ENCODE results near the gene PGM2.

The PGM2 gene

DNA sequence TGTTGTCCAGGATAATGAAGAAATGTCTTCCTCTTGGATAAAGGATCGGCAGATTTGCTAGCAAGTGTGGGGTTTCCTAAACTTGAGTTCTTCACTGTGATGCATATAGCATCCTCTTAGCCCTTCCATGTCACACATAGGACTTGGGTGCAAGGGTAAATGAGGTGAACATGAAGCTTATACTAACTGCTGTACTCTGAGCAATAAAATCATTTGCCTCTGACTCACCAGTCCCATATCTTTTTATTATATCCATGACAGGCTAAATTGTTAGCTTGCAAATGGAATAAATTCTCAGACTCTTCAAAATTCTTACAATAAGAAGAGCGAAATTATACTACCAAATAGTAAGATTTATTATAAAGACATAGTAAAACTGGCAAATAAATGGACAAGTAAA, 49.7 kb downstream of the PGM2 start:
- TF ChIP-seq NFIC (IDR thresholded peaks at IDR 0.05) (no peak), EP300 (IDR thresholded peaks at IDR 0.05; ENCODE audit: borderline replicate concordance) (no peak), RAD21 (IDR thresholded peaks at IDR 0.05; ENCODE audit: low read depth) (no peak), TAF1 (IDR thresholded peaks at IDR 0.05; ENCODE audit: low read depth) (no peak), CEBPB (IDR thresholded peaks at IDR 0.05) (no peak)

- no peak for TF ChIP-seq CREB1 (IDR thresholded peaks at IDR 0.05; ENCODE audit: low read depth)
- TF ChIP-seq RAD21 (IDR thresholded peaks at IDR 0.05; ENCODE audit: low read depth) = no peak
- TF ChIP-seq CEBPB (IDR thresholded peaks at IDR 0.05) = no peak
- TF ChIP-seq EGR1 (IDR thresholded peaks at IDR 0.05) = no peak
These were observed 52.9 kb downstream of the PGM2 start for GRCh38 chr4:37879365-37879764.

DNA sequence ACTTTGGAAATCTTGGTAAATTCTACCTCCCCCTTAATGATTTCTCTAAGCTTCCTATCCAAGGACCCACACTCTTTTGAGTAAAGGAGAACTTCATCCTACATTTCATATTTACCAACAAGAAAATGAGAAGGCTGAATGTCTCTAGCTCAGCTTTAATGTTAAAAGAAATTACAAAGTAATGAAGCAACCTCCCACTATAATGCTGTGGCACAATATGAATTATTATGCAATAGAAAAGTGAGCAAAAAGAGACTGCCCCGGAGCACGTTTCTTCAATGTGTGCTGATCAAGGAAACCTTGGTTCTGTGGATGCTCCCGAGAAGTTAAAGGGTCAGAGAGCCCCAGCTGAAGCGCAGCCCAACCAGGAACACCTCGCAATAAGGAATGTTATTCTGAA, 55.3 kb downstream of the PGM2 start:
- TF ChIP-seq ZBTB7A (IDR thresholded peaks at IDR 0.05; ENCODE audit: low read depth) (no peak), YY1 (IDR thresholded peaks at IDR 0.05; ENCODE audit: low read depth) (no peak), TCF12 (IDR thresholded peaks at IDR 0.05; ENCODE audit: low read depth) (no peak), NFIC (IDR thresholded peaks at IDR 0.05) (no peak), TEAD4 (IDR thresholded peaks at IDR 0.05) (no peak)

DNA sequence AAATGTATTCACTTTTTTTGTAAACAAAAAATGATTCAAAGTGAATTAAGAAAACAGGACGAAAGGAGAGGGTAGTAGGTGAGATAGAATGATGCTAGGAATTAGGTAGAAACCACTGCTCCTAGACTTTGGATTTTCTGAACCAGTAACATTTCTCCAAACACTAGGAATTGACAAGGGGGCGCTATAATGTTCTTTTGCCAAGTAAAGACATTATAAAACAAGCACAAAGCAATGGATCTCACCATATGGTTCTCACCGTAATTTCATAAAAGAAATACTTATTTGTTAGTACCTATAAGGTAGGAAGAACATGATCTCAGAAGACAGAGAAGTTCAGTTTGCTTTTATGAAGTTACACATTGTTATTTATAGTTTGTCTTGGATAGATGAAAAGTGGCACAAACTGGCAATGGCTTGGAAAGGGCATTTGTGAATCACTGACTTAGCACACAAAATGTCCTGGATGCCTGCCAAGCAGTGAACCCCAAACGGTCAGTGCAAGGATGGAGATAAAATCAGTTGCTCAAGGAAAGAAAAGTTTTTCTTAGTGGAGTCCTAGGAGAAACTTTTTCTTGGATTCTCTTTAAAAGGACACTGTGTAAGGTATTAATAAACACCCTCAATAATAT, 56.3 kb downstream of the PGM2 start:
- TF ChIP-seq NFIC (IDR thresholded peaks at IDR 0.05) (no peak), YY1 (IDR thresholded peaks at IDR 0.05; ENCODE audit: low read depth) (no peak), ZBTB7A (IDR thresholded peaks at IDR 0.05; ENCODE audit: low read depth) (no peak), CEBPB (IDR thresholded peaks at IDR 0.05) (no peak), EGR1 (IDR thresholded peaks at IDR 0.05) (no peak), RAD21 (IDR thresholded peaks at IDR 0.05; ENCODE audit: low read depth) (no peak)
- TF ChIP-seq, protein P1, sequence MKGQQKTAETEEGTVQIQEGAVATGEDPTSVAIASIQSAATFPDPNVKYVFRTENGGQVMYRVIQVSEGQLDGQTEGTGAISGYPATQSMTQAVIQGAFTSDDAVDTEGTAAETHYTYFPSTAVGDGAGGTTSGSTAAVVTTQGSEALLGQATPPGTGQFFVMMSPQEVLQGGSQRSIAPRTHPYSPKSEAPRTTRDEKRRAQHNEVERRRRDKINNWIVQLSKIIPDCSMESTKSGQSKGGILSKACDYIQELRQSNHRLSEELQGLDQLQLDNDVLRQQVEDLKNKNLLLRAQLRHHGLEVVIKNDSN (IDR thresholded peaks at IDR 0.05) = no peak

GRCh38 chr4:37884855-37885487, 58.5 kb downstream of the PGM2 start:
- TF ChIP-seq TEAD4 (IDR thresholded peaks at IDR 0.05) (no peak), FOXM1 (IDR thresholded peaks at IDR 0.05; ENCODE audit: borderline replicate concordance, low read depth) (no peak), CEBPB (IDR thresholded peaks at IDR 0.05) (no peak), CREB1 (IDR thresholded peaks at IDR 0.05; ENCODE audit: low read depth) (no peak), YY1 (IDR thresholded peaks at IDR 0.05; ENCODE audit: low read depth) (no peak)

DNA sequence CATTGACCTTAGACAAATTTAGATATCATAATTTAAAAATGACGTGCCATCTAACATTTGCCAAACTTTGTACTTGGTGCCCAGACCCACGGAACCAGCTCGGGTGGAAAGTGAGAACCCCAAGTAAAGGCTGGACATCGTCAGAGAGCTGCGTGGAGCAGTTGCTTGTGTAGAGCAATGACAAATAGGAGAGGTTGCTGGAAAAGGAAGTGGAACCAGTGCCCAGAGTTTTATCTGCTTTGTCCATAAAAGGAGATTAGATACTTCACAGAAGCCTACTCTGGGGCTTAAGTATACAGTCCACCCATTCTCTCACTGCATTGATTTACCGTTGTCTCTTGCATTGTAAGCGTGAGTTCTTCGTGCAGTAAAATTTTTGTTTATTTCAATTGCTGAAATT, 59.0 kb downstream of the PGM2 start:
- no peak for TF ChIP-seq TCF12 (IDR thresholded peaks at IDR 0.05; ENCODE audit: low read depth)
- no peak for TF ChIP-seq CEBPB (IDR thresholded peaks at IDR 0.05)
- TF ChIP-seq ZBTB7A (IDR thresholded peaks at IDR 0.05; ENCODE audit: low read depth) = no peak
- TF ChIP-seq CREB1 (IDR thresholded peaks at IDR 0.05; ENCODE audit: low read depth) = no peak
- TF ChIP-seq TAF1 (IDR thresholded peaks at IDR 0.05; ENCODE audit: low read depth) = no peak
- TF ChIP-seq YY1 (IDR thresholded peaks at IDR 0.05; ENCODE audit: low read depth) = no peak

DNA sequence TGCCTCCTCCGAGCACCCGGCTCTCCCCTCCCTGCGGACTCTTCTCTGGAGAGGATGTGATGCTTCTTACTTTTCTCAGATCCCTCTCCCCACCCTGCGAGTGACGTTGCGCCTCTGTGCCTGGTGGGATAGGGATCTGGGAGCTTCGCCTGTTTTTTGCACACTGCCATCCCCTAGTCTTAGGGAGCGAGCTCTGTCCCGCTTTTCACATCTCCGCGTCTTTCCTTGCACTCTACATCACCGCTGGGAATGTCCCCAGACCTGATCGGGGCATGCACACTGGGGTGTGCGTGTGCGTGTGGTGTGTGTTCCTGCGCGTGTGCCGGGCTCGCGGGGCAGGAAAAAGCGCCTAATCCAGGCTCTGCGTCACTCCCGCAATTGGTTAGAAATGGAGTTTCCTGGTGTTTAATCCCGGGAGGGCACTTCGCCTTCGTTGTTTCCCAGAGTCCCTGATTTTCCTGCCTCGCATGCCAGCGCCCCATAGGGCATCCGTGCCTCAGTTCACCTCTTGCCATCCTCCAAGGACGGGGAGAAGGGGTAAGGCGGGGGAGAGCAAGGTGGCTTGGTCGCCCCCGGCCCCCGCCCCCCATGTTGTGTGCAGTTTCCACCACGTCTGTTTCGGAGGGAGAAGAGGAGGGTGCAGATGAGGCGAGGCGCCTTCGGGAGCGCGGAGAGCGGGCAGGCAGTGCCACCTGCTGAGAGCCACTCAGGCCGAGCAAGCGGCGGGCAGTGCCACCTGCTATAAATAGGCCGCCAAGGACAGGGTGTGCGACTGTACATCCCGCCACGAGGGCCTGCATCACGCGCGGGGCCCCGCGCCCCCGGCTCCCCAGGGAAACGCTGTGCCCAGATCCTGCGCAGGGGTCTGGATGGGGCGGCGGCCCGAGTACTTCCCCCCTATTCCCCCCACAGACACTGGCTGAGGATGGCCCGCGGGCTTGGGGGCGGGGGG, 63.6 kb downstream of the PGM2 start:
- TF ChIP-seq ZBTB7A (IDR thresholded peaks at IDR 0.05; ENCODE audit: low read depth) (peak; percentile 17; the same call in 1 of the 2 replicates), CEBPB (IDR thresholded peaks at IDR 0.05) (no peak)
- TF ChIP-seq, protein P2, sequence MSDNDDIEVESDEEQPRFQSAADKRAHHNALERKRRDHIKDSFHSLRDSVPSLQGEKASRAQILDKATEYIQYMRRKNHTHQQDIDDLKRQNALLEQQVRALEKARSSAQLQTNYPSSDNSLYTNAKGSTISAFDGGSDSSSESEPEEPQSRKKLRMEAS (IDR thresholded peaks at IDR 0.05) = peak; percentile 55

DNA sequence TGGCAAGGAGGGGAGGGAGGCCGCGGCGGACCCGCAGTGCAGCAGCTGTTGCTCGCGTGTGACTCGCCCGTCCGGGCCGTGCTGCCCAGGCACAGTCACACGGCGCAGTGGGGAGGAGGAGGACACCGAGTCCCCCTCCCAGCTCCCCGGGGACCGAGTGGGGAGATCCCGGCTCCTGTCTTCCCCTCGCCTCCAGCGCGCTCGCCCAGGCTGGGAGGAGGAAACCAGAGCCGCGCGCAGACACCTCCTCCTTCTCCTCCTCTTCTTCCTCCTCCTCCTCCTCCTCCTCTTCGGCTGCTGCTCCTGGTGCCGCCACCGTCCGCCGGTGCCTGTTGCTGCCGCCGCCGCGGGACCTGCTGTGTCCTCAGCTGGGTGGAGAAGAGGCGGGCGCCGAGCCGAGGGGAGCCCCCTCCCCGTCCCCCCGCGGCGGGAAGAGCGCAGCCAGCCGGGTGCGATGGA, 64.3 kb downstream of the PGM2 start, which contains the start of gene TBC1D1:
Gene TBC1D1 (plus strand): TSS at position 284 of the 459 bp plus-strand sequence. CDS start 11,012 bp downstream, outside the sequence.
- TF ChIP-seq TCF12 (IDR thresholded peaks at IDR 0.05; ENCODE audit: low read depth) (no peak), TAF1 (IDR thresholded peaks at IDR 0.05; ENCODE audit: low read depth) (no peak)
- TF ChIP-seq, protein P2 (IDR thresholded peaks at IDR 0.05) = no peak; the same call in none of the 2 replicates

GRCh38 chr4:37891260-37892159, 65.0 kb downstream of the PGM2 start:
- TF ChIP-seq YY1 (IDR thresholded peaks at IDR 0.05; ENCODE audit: low read depth) = no peak
- TF ChIP-seq, protein P1 (IDR thresholded peaks at IDR 0.05) = no peak
- TF ChIP-seq ZBTB7A (IDR thresholded peaks at IDR 0.05; ENCODE audit: low read depth) = peak; percentile 62; the same call in 1 of the 2 replicates
- TF ChIP-seq, protein P2 (IDR thresholded peaks at IDR 0.05) = no peak
